Left lung (tissue), 10 donors: ENCODE measurements around the gene IGDCC3. TPM values are rescaled to one million over a fixed set of nuclear protein-coding genes. Genes with fewer than 3 reads are reported as not detected.
A peak's percentile ranks its signal among the peaks of the same experiment; 100 is the strongest.

ENCODE experiments used
- ATAC-seq: fragments of 200-7000 bp; cut with Tn5 transposase; one replicate; pipeline ENCODE4 v1.9.1; 2020; ENCODE audit warnings: moderate library complexity
- DNase-seq, 4 donors: peaks; one replicate each; pipeline ENCODE4 v3.0.0-alpha.2; 2013 to 2020
- H3K27ac ChIP-seq, 2 donors: fragments of 200-600 bp; sonication (generic) in 1 of 2; one replicate each; pipeline versions ENCODE4 v1.5.0 to v1.8.0; 2020 to 2021
- H3K27me3 ChIP-seq, 2 donors: fragments of 200-600 bp; sonication (generic) in 1 of 2; one replicate each; pipeline versions ENCODE4 v1.5.0 to v1.8.0; 2020 to 2021
- H3K36me3 ChIP-seq, 2 donors: fragments of 200-600 bp; sonication (generic) in 1 of 2; one replicate each; pipeline versions ENCODE4 v1.5.0 to v1.8.0; 2020 to 2021
- H3K4me1 ChIP-seq, 2 donors: fragments of 200-600 bp; one replicate each; pipeline ENCODE4 v1.8.0; 2021
- H3K4me3 ChIP-seq, 2 donors: fragments of 200-600 bp; sonication (generic) in 1 of 2; one replicate each; pipeline versions ENCODE4 v1.5.0 to v1.8.0; 2020 to 2021; ENCODE audit warnings: mild to moderate bottlenecking in 1 of 2
- H3K9me3 ChIP-seq, 2 donors: fragments of 200-600 bp; sonication (generic) in 1 of 2; one replicate each; pipeline versions ENCODE4 v1.5.0 to v1.8.0; 2020 to 2021
- CTCF ChIP-seq, 2 donors: fragments of 200-600 bp; sonication (generic) in 1 of 2; IDR thresholded peaks; one replicate each; pipeline versions ENCODE4 v1.5.0 to v1.8.0; 2021; ENCODE audit warnings: antibody characterized with exemption in 2 of 2
- intact Hi-C, 2 donors: fragments of 100-400 bp; cut with DNase I; formaldehyde crosslinking; loops; one replicate each; pipeline versions ENCODE4 v1.11.2 to v1.14.2; 2022
- polyA plus RNA-seq, 6 donors: library from polyadenylated mRNA; unstranded; fragments of 120-200 nt; gene quantifications; one replicate each; pipeline ENCODE4 v1.2.1, GENCODE V29; 2013; ENCODE audit not compliant: insufficient read length in 6 of 6
- total RNA-seq, 2 donors: library from RNA; stranded (reverse); fragmentation: NEBNext Ultra II Directional; extraction: Animal tissue kit (Norgen Biotek cat#: 25700); gene quantifications; one replicate each; pipeline ENCODE4 v1.2.1, GENCODE V29; 2021
- donor health status: DM: no; HTN: yes; CAD: no.
- donor health status: DM: no; HTN: no; CAD: no.

Gene IGDCC3
- total and polyA plus RNA-seq, 8 donors, result 0.20 to 12.8 (median 11.5) TPM; not detected in 1

GRCh38 chr15:65411465-65412071 lies 33.8 kb upstream of the IGDCC3 start:
- Histone ChIP-seq H3K9me3 (no peaks in the 10 kb centered on the region), H3K36me3 (no peaks in the 10 kb centered on the region), H3K27me3 (peaks cover 0 to 38% of the 10 kb centered on the region in 2 donors), H3K27ac (no peak overlapping the region), H3K4me1 (peaks cover 0 to 6% of the 10 kb centered on the region in 2 donors), H3K4me3 (no peak overlapping the region)
- ATAC-seq (no peak), DNase-seq (no peak)
- TF ChIP-seq CTCF (IDR thresholded peaks at IDR 0.05), result no peak
- intact Hi-C loops, result no loop called here

- Histone ChIP-seq H3K9me3 (no peaks in the 10 kb centered on the region), H3K4me3 (no peak overlapping the region), H3K36me3 (no peaks in the 10 kb centered on the region), H3K27ac (no peak overlapping the region), H3K4me1 (peaks cover 0 to 6% of the 10 kb centered on the region in 2 donors), H3K27me3 (peaks cover 0 to 34% of the 10 kb centered on the region in 2 donors)
- intact Hi-C loops, result no loop called here
- DNase-seq, result no peak
- no peak for TF ChIP-seq CTCF (IDR thresholded peaks at IDR 0.05)
- ATAC-seq, result no peak
Observed at GRCh38 chr15:65410972-65411371, 33.2 kb upstream of the IGDCC3 start.

GRCh38 chr15:65410036-65410435 lies 32.2 kb upstream of the IGDCC3 start:
- no peaks in the 10 kb centered on the region for H3K9me3 ChIP-seq
- peaks cover 0 to 24% of the 10 kb centered on the region in 2 donors for H3K27me3 ChIP-seq
- ATAC-seq, result peak; percentile 33
- H3K36me3 ChIP-seq, result no peaks in the 10 kb centered on the region
- H3K4me3 ChIP-seq, result no peak overlapping the region
- peaks cover 0 to 6% of the 10 kb centered on the region in 2 donors for H3K4me1 ChIP-seq
- TF ChIP-seq CTCF (IDR thresholded peaks at IDR 0.05), result no peak
- DNase-seq, result no peak
- H3K27ac ChIP-seq, result no peak overlapping the region
- intact Hi-C loops, result no loop called here

- no peak overlapping the region for H3K27ac ChIP-seq
Observed at GRCh38 chr15:65409036-65409631, 31.3 kb upstream of the IGDCC3 start.

More at GRCh38 chr15:65409036-65409631, 31.3 kb upstream of the IGDCC3 start:
- peaks cover 0 to 27% of the 10 kb centered on the region in 2 donors for H3K27me3 ChIP-seq
- TF ChIP-seq CTCF (IDR thresholded peaks at IDR 0.05), result no peak
- no peaks in the 10 kb centered on the region for H3K36me3 ChIP-seq
- intact Hi-C loops, result no loop called here
- H3K4me1 ChIP-seq, result peaks cover 0 to 6% of the 10 kb centered on the region in 2 donors
- no peak overlapping the region for H3K4me3 ChIP-seq
- ATAC-seq (peak; percentile 46), DNase-seq (no peak)
- H3K9me3 ChIP-seq, result no peaks in the 10 kb centered on the region
